Endothelial cell of umbilical vein (primary cell): ENCODE data around the gene NUMA1.

ENCODE experiments used
- CTCF ChIP-seq, 2 donors: IDR thresholded peaks; 1 replicate in 1 of 2; 2 replicates in 1 of 2; pipeline ENCODE4 v1.5.1; 2011; ENCODE audit warnings: low read length in 2 of 2, mild to moderate bottlenecking in 2 of 2, moderate library complexity in 2 of 2, control low read depth in 1 of 2, inconsistent platforms in 1 of 2, low read depth in 1 of 2; ENCODE audit not compliant: insufficient read depth in 1 of 2; ENCODE audit errors: extremely low read depth in 1 of 2
- EZH2 ChIP-seq: IDR thresholded peaks from 2 replicates; pipeline ENCODE4 v1.6.1; 2012; ENCODE audit warnings: borderline replicate concordance, low read depth, mild to moderate bottlenecking, moderate library complexity, low read length, inconsistent platforms; ENCODE audit not compliant: severe bottlenecking
- FOS ChIP-seq: IDR thresholded peaks from 2 replicates; pipeline ENCODE4 v1.6.1; 2011; ENCODE audit warnings: mild to moderate bottlenecking, low read length, moderate library complexity, borderline replicate concordance; ENCODE audit not compliant: insufficient read depth
- JUN ChIP-seq: IDR thresholded peaks from 2 replicates; pipeline ENCODE4 v1.6.1; 2011; ENCODE audit warnings: borderline replicate concordance, low read depth; ENCODE audit not compliant: insufficient read length, insufficient read depth
- MAX ChIP-seq: IDR thresholded peaks from 2 replicates; pipeline ENCODE4 v1.6.1; 2011; ENCODE audit not compliant: insufficient read depth, insufficient read length
- MYC ChIP-seq: IDR thresholded peaks from one replicate; pipeline ENCODE4 v1.6.1; 2011; ENCODE audit warnings: mild to moderate bottlenecking, low read depth, low read length
- POLR2A ChIP-seq: IDR thresholded peaks from 2 replicates; pipeline ENCODE4 v1.6.1; 2012; ENCODE audit warnings: low read depth, mild to moderate bottlenecking, control low read depth, low read length
- POLR2AphosphoS5 ChIP-seq: IDR thresholded peaks from 2 replicates; pipeline ENCODE4 v1.6.1; 2012; ENCODE audit warnings: low read depth, mild to moderate bottlenecking, control low read depth, low read length, moderate library complexity; ENCODE audit not compliant: insufficient read depth

- TF ChIP-seq MAX = no peak
- TF ChIP-seq CTCF (IDR thresholded peaks at IDR 0.05; ENCODE audit: extremely low read depth in 1 of 2, insufficient read depth in 1 of 2, low read depth in 1 of 2, low read length in 2 of 2) = no peak
- TF ChIP-seq FOS = no peak
- no peak for TF ChIP-seq POLR2AphosphoS5
- no peak for TF ChIP-seq EZH2
- TF ChIP-seq JUN = no peak
- no peak for TF ChIP-seq POLR2A
- no peak for TF ChIP-seq MYC
Measured at GRCh38 chr11:72084076-72084475, 3.7 kb upstream of the NUMA1 start.
